Naive B cell (primary cell): ENCODE data around the gene HBD. TPM values are rescaled to one million over a fixed set of nuclear protein-coding genes. Genes with fewer than 3 reads are reported as not detected.
"Not testable (repeated sequence)": the region's sequence is repeated elsewhere in the genome, so short reads cannot be mapped to it uniquely, and the experiment has no call there.

Experiments used
- ATAC-seq, 2 donors: fragments of 150-1000 bp; cut with Tn5 transposase; 2 replicates each; pipeline ENCODE4 v1.10.0; 2021; ENCODE audit warnings: low read depth in 2 of 2, mild to moderate bottlenecking in 2 of 2, moderate library complexity in 2 of 2
- DNase-seq: peaks from one replicate; pipeline ENCODE4 v3.0.0; 2022
- H3K27ac Mint-ChIP-seq, 6 donors: one replicate each; pipeline ENCODE4 v1.8.0; 2020 to 2022; ENCODE audit warnings: mild to moderate bottlenecking in 6 of 6, mixed read lengths in 6 of 6, moderate library complexity in 5 of 6, inconsistent platforms in 2 of 6
- H3K27me3 Mint-ChIP-seq, 3 donors: one replicate each; pipeline ENCODE4 v1.8.0; 2021 to 2022; ENCODE audit warnings: mixed read lengths in 3 of 3, mild to moderate bottlenecking in 1 of 3
- H3K36me3 Mint-ChIP-seq, 2 donors: one replicate each; pipeline ENCODE4 v1.8.0; 2020 to 2022; ENCODE audit warnings: mixed read lengths in 2 of 2, inconsistent platforms in 1 of 2, mild to moderate bottlenecking in 1 of 2
- H3K4me1 Mint-ChIP-seq, 3 donors: one replicate each; pipeline ENCODE4 v1.8.0; 2020 to 2022; ENCODE audit warnings: mixed read lengths in 3 of 3, inconsistent platforms in 1 of 3, mild to moderate bottlenecking in 1 of 3, moderate library complexity in 1 of 3
- H3K4me3 Mint-ChIP-seq, 8 donors: one replicate each; pipeline ENCODE4 v1.8.0; 2020 to 2022; ENCODE audit warnings: mild to moderate bottlenecking in 8 of 8, mixed read lengths in 8 of 8, moderate library complexity in 8 of 8, inconsistent platforms in 2 of 8
- H3K9me3 Mint-ChIP-seq, 7 donors: one replicate each; pipeline ENCODE4 v1.8.0; 2020 to 2022; ENCODE audit warnings: mixed read lengths in 7 of 7, mild to moderate bottlenecking in 5 of 7, inconsistent platforms in 2 of 7, moderate library complexity in 1 of 7
- polyA plus RNA-seq, 6 donors: library from polyadenylated mRNA; unstranded; fragments of 300-500 nt; fragmentation: Illumina TruSeq; gene quantifications; one replicate each; pipeline ENCODE4 v1.2.3, GENCODE V29; 2021; ENCODE audit warnings: low read depth in 6 of 6

The HBD gene
- polyA plus RNA-seq, 6 donors from 2014 or later: 1.8 TPM; not detected in 5

GRCh38 chr11:5249807-5250396 is 15.6 kb upstream of the HBD start, which contains the start of gene HBG1:
Gene HBG1 (minus strand): TSS chr11:5249857. CDS start chr11:5249804, 53 bp downstream.
- not testable (repeated sequence) for H3K4me3 Mint-ChIP-seq, ATAC-seq, H3K36me3 Mint-ChIP-seq, DNase-seq, H3K27ac Mint-ChIP-seq, H3K4me1 Mint-ChIP-seq, H3K9me3 Mint-ChIP-seq
- peaks cover 6 to 23% (median 13%) of the 10 kb centered on the region in 3 donors for H3K27me3 Mint-ChIP-seq

- H3K9me3 Mint-ChIP-seq, ATAC-seq, H3K4me3 Mint-ChIP-seq, H3K27ac Mint-ChIP-seq, DNase-seq, H3K36me3 Mint-ChIP-seq, H3K4me1 Mint-ChIP-seq: not testable (repeated sequence)
- peaks cover 6 to 27% (median 13%) of the 10 kb centered on the region in 3 donors for H3K27me3 Mint-ChIP-seq
These were observed 14.2 kb upstream of the HBD start for GRCh38 chr11:5248498-5248897.

- Mint-ChIP-seq H3K4me3 (no peak overlapping the region), H3K9me3 (no peaks in the 10 kb centered on the region), H3K27ac (no peak overlapping the region), H3K36me3 (no peaks in the 10 kb centered on the region), H3K4me1 (no peaks in the 10 kb centered on the region), H3K27me3 (peaks cover 6 to 25% (median 9%) of the 10 kb centered on the region in 3 donors)
- DNase-seq (no peak), ATAC-seq (no peak)
These were observed 13.3 kb upstream of the HBD start for GRCh38 chr11:5247472-5248192.

DNA sequence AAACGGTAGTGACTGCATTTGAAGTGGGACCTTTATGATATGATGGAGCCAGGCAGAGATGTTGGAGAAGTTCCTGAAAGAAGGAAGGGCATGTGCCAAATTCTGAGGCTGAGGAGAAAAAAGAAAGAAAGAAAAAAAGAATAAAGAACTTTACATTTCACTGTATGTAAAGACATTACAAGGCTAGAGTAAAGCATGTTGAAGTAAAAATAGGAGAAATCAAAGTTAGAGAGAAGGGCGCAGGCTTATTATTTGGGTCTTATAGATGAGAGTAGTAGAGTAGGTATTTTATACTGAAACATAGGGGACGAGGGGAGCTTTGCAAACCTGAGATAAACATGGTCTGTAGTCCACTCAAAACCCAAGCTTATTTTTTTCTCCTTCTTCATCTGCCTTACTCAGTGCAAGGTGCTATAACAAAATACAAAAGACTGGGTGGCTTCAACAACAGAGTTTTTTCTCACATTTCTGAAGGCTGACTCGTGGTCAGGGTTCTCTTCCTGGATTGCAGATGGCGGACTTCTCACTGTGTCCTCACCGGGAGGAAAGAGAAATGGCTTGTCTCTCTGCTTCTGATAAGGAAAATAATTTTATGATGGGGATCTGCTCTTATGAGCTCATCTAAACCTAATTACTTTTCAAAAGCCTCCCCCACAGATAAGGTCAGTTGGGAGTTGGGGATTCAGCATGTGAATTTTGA is 12.6 kb upstream of the HBD start:
- H3K27ac Mint-ChIP-seq: no peak overlapping the region
- ATAC-seq (no peak), DNase-seq (no peak)
- H3K9me3 Mint-ChIP-seq: no peaks in the 10 kb centered on the region
- no peaks in the 10 kb centered on the region for H3K4me1 Mint-ChIP-seq
- no peak overlapping the region for H3K4me3 Mint-ChIP-seq
- no peaks in the 10 kb centered on the region for H3K36me3 Mint-ChIP-seq
- peaks cover 6 to 25% (median 7%) of the 10 kb centered on the region in 3 donors for H3K27me3 Mint-ChIP-seq

DNA sequence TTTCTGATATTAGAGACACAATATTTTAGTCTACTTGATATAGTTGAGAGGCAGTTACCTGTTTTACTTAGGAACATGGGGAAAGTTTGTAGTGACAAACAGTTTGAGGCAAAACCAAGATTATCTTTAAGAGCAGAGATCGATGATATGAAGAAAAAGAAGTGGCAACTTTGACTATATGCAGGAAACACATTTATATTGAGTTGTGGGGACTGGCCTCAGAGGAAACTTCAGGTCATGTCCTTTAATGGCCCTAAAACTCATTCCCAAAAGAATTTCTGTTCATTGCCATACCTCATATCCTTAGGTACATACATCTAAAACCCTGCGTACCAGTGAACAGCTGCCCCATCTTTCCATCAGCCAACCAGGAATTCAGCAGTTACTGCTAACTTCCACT is 10.9 kb upstream of the HBD start:
- Mint-ChIP-seq H3K27ac (no peak overlapping the region), H3K36me3 (no peaks in the 10 kb centered on the region), H3K27me3 (peaks cover 6 to 19% (median 7%) of the 10 kb centered on the region in 3 donors), H3K4me1 (no peaks in the 10 kb centered on the region), H3K4me3 (no peak overlapping the region), H3K9me3 (no peaks in the 10 kb centered on the region)
- DNase-seq: no peak
- no peak for ATAC-seq

- peaks cover 6 to 17% (median 7%) of the 10 kb centered on the region in 3 donors for H3K27me3 Mint-ChIP-seq
- H3K9me3 Mint-ChIP-seq: no peaks in the 10 kb centered on the region
- no peaks in the 10 kb centered on the region for H3K36me3 Mint-ChIP-seq
- H3K27ac Mint-ChIP-seq: no peak overlapping the region
- DNase-seq (no peak), ATAC-seq (no peak)
- no peaks in the 10 kb centered on the region for H3K4me1 Mint-ChIP-seq
- no peak overlapping the region for H3K4me3 Mint-ChIP-seq
These were observed 9.5 kb upstream of the HBD start for GRCh38 chr11:5243816-5244180.

GRCh38 chr11:5242933-5243815 is 8.9 kb upstream of the HBD start:
- no peak for DNase-seq
- Mint-ChIP-seq H3K27ac (no peak overlapping the region), H3K27me3 (peaks cover 6 to 17% (median 7%) of the 10 kb centered on the region in 3 donors), H3K36me3 (no peaks in the 10 kb centered on the region), H3K4me3 (no peak overlapping the region), H3K9me3 (no peaks in the 10 kb centered on the region), H3K4me1 (no peaks in the 10 kb centered on the region)
- ATAC-seq: no peak

DNA sequence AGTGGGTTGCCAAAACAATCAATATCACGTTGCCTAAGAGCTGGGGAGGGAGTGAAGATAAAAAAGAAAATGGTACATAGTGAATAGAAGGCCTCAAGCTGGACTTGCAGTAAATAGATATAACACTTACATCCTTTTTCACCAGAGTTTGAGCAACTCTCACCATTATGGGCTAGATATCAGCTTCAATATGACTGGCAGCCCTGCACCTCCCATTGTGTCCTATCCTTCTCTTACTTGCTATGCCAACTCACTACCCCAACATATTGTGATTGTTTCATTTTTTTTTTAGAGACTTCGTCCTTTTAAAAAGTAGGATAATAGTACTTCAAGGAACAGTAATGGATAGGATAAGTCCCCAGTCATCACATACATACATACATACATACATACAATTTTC is 7.9 kb upstream of the HBD start:
- no peaks in the 10 kb centered on the region for H3K4me1 Mint-ChIP-seq
- DNase-seq (no peak), ATAC-seq (no peak)
- no peaks in the 10 kb centered on the region for H3K9me3 Mint-ChIP-seq
- peaks cover 7 to 12% (median 11%) of the 10 kb centered on the region in 3 donors for H3K27me3 Mint-ChIP-seq
- no peaks in the 10 kb centered on the region for H3K36me3 Mint-ChIP-seq
- no peak overlapping the region for H3K27ac Mint-ChIP-seq
- H3K4me3 Mint-ChIP-seq: no peak overlapping the region

GRCh38 chr11:5241458-5241857 is 7.2 kb upstream of the HBD start:
- no peak overlapping the region for H3K27ac Mint-ChIP-seq
- peaks cover 1 to 12% (median 11%) of the 10 kb centered on the region in 3 donors for H3K27me3 Mint-ChIP-seq
- no peaks in the 10 kb centered on the region for H3K9me3 Mint-ChIP-seq
- no peak overlapping the region for H3K4me3 Mint-ChIP-seq
- H3K4me1 Mint-ChIP-seq: no peaks in the 10 kb centered on the region
- DNase-seq (no peak), ATAC-seq (no peak)
- H3K36me3 Mint-ChIP-seq: no peaks in the 10 kb centered on the region

DNA sequence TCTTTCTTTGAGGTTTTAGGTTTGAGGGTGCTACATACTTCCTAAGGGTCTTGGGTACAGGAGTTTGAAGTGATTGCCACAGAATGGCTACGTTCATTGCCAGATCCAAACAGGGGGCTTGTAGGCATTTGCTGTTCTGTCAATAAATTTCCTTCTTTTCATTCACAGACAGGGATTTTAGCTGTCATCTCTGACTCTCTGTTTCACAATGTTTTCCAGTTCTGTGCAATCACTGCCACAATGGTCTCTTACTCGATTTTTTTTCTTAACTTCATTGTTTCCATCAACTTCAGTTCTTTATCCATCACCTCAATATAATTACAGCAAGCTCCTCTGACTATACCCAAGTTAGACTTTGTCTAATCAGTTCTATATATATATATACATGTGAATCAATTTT is 6.2 kb upstream of the HBD start:
- Mint-ChIP-seq H3K27ac (no peak overlapping the region), H3K4me1 (no peaks in the 10 kb centered on the region), H3K27me3 (peaks cover under 1 to 12% (median 10%) of the 10 kb centered on the region in 3 donors), H3K36me3 (no peaks in the 10 kb centered on the region), H3K9me3 (no peaks in the 10 kb centered on the region), H3K4me3 (no peak overlapping the region)
- ATAC-seq (no peak), DNase-seq (no peak)

DNA sequence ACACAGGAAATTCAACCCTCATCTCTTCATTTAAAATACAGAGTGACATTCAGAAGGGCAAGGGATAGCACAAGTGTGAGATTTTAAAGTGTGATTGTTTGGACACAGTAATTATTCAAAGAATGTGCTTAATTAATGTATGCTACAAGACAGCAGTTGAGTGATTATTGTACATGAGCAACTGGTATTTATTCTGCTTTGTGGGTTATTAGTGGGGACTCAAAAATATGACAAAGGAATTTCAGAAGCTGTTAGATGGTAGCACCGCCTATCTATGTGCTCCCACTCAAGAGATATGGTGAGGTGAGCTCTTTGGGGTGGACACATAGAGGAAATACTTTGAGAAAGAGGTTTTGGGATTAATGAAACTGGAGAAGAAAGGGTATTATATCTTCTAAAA is 5.8 kb upstream of the HBD start:
- peaks cover 5 to 14% (median 7%) of the 10 kb centered on the region in 3 donors for H3K27me3 Mint-ChIP-seq
- no peak overlapping the region for H3K27ac Mint-ChIP-seq
- DNase-seq: no peak
- peaks cover 0 to 1% (median 0%) of the 10 kb centered on the region in 3 donors for H3K4me1 Mint-ChIP-seq
- H3K4me3 Mint-ChIP-seq: no peak overlapping the region
- H3K9me3 Mint-ChIP-seq: no peaks in the 10 kb centered on the region
- ATAC-seq: no peak
- H3K36me3 Mint-ChIP-seq: no peaks in the 10 kb centered on the region

DNA sequence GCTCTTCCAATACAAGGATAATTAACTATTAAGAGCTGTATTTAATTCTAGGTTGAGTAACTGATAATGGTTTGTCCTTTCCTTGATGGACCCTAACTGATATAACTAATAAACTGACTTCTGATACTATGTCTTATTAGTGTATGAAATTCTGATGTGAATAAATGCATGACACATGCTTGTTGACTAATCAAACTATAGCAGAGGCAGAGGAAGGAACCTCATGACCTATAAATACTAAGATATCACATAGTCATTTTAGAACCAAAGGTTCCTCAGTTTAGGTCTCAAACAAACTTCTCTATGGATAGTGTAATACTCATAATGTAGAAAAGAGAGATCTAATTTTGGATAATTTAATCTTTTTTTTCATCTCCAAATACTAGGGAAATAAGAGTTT is 4.8 kb upstream of the HBD start:
- H3K9me3 Mint-ChIP-seq: no peaks in the 10 kb centered on the region
- no peak overlapping the region for H3K4me3 Mint-ChIP-seq
- H3K36me3 Mint-ChIP-seq: no peaks in the 10 kb centered on the region
- H3K27me3 Mint-ChIP-seq: peaks cover 4 to 16% (median 5%) of the 10 kb centered on the region in 3 donors
- peaks cover 5 to 7% (median 7%) of the 10 kb centered on the region in 3 donors for H3K4me1 Mint-ChIP-seq
- DNase-seq (no peak), ATAC-seq (no peak)
- H3K27ac Mint-ChIP-seq: no peak overlapping the region

GRCh38 chr11:5238486-5238885 is 4.2 kb upstream of the HBD start:
- ATAC-seq (no peak), DNase-seq (no peak)
- H3K4me3 Mint-ChIP-seq: no peak overlapping the region
- H3K9me3 Mint-ChIP-seq: no peaks in the 10 kb centered on the region
- H3K27ac Mint-ChIP-seq: no peak overlapping the region
- H3K36me3 Mint-ChIP-seq: no peaks in the 10 kb centered on the region
- peaks cover 5 to 8% (median 8%) of the 10 kb centered on the region in 3 donors for H3K4me1 Mint-ChIP-seq
- peaks cover 2 to 16% (median 5%) of the 10 kb centered on the region in 3 donors for H3K27me3 Mint-ChIP-seq
